Kidney capillary endothelial cell (primary cell): ENCODE measurements around the gene URM1.

ENCODE experiments used
- DNase-seq: peaks from one replicate; pipeline ENCODE4 v3.0.0-alpha.2; 2018; ENCODE audit warnings: low spot score

URM1 gene

GRCh38 chr9:128349125-128349524, 22.0 kb upstream of the URM1 start:
- no peak for DNase-seq

GRCh38 chr9:128349772-128350171, 21.4 kb upstream of the URM1 start:
- DNase-seq, result no peak

- DNase-seq, result no peak
Observed at GRCh38 chr9:128355451-128355850, 15.7 kb upstream of the URM1 start.

GRCh38 chr9:128358090-128358489, 13.1 kb upstream of the URM1 start:
- no peak for DNase-seq

GRCh38 chr9:128358861-128359260, 12.3 kb upstream of the URM1 start:
- no peak for DNase-seq

- DNase-seq, result no peak
Observed at GRCh38 chr9:128360826-128361225, 10.3 kb upstream of the URM1 start.

- no peak for DNase-seq
Observed at GRCh38 chr9:128361296-128361985, 9.7 kb upstream of the URM1 start.

GRCh38 chr9:128361986-128362646, 9.1 kb upstream of the URM1 start:
- peak; percentile 69 for DNase-seq

GRCh38 chr9:128362774-128363173, 8.4 kb upstream of the URM1 start:
- no peak for DNase-seq

GRCh38 chr9:128365525-128365924, 5.6 kb upstream of the URM1 start:
- no peak for DNase-seq

GRCh38 chr9:128369024-128369706, 2.0 kb upstream of the URM1 start:
- DNase-seq, result no peak

- DNase-seq, result peak; percentile 39
Observed at GRCh38 chr9:128370367-128370751, 815 bp upstream of the URM1 start.

GRCh38 chr9:128371630-128372117, 500 bp downstream of the URM1 start:
- peak; percentile 8 for DNase-seq

- DNase-seq, result no peak
Observed at GRCh38 chr9:128372188-128372641, 1.0 kb downstream of the URM1 start.

- no peak for DNase-seq
Observed at GRCh38 chr9:128372784-128373183, 1.6 kb downstream of the URM1 start.

- no peak for DNase-seq
Observed at GRCh38 chr9:128374221-128374675, 3.1 kb downstream of the URM1 start.

- no peak for DNase-seq
Observed at GRCh38 chr9:128375865-128376264, 4.7 kb downstream of the URM1 start.

- no peak for DNase-seq
Observed at GRCh38 chr9:128382261-128382660, 11.1 kb downstream of the URM1 start.

- DNase-seq, result no peak
Observed at GRCh38 chr9:128383007-128383753, 12.0 kb downstream of the URM1 start.

- DNase-seq, result no peak
Observed at GRCh38 chr9:128383791-128384190, 12.6 kb downstream of the URM1 start.

- no peak for DNase-seq
Observed at GRCh38 chr9:128384801-128385495, 13.8 kb downstream of the URM1 start.
